Thymus (tissue), 11 donors: ENCODE results near the gene MEGF11. TPM values are rescaled to one million over a fixed set of nuclear protein-coding genes. Genes with fewer than 3 reads are reported as not detected.
"Not testable (repeated sequence)": the region's sequence is repeated elsewhere in the genome, so short reads cannot be mapped to it uniquely, and the experiment has no call there.

Source experiments
- DNase-seq, 9 donors: peaks; one replicate each; pipeline ENCODE4 v3.0.0-alpha.2; 2013; ENCODE audit warnings: low spot score in 9 of 9, low read depth in 6 of 9, missing footprints in 1 of 9
- H3K27ac ChIP-seq, 2 donors: one replicate each; pipeline ENCODE4 v1.5.1; 2013; ENCODE audit warnings: control low read depth in 1 of 2, low read depth in 1 of 2, low read length in 1 of 2, mild to moderate bottlenecking in 1 of 2, moderate library complexity in 1 of 2
- H3K27me3 ChIP-seq, 2 donors: one replicate each; pipeline ENCODE4 v1.5.1; 2013; ENCODE audit warnings: low read length in 1 of 2; ENCODE audit not compliant: control insufficient read depth in 2 of 2, insufficient read depth in 1 of 2
- H3K36me3 ChIP-seq, 2 donors: one replicate each; pipeline ENCODE4 v1.5.1; 2013; ENCODE audit warnings: low read length in 1 of 2, mild to moderate bottlenecking in 1 of 2, moderate library complexity in 1 of 2; ENCODE audit not compliant: control insufficient read depth in 2 of 2, insufficient read depth in 2 of 2
- H3K4me1 ChIP-seq, 2 donors: one replicate each; pipeline ENCODE4 v1.5.1; 2013; ENCODE audit warnings: low read length in 2 of 2; ENCODE audit not compliant: control insufficient read depth in 2 of 2, insufficient read depth in 2 of 2
- H3K4me3 ChIP-seq, 2 donors: one replicate each; pipeline ENCODE4 v1.5.1; 2013; ENCODE audit warnings: low read length in 2 of 2, control low read depth in 1 of 2, mild to moderate bottlenecking in 1 of 2
- H3K9me3 ChIP-seq, 2 donors: one replicate each; pipeline ENCODE4 v1.5.1; 2013; ENCODE audit warnings: low read length in 1 of 2, mild to moderate bottlenecking in 1 of 2; ENCODE audit not compliant: control insufficient read depth in 2 of 2, insufficient read depth in 1 of 2
- WGBS: extraction: QIAGEN DNeasy Blood & Tissue Kit; methylation state at CpG from one replicate; pipeline ENCODE4 v1.1.7; 2013; 5-methylcytosine and 5-hydroxymethylcytosine counted together
- polyA plus RNA-seq: library from polyadenylated mRNA; stranded (reverse); fragments of 200-250 nt; gene quantifications from one replicate; pipeline ENCODE4 v1.2.3, GENCODE V29; 2013
- total RNA-seq: library from RNA; stranded (reverse); fragments of 120-200 nt; gene quantifications from one replicate; pipeline ENCODE4 v1.2.4, GENCODE V29; 2013
- donor health status: healthy.

Gene MEGF11
- total and polyA plus RNA-seq, 2 donors = 0.28 to 0.66 TPM

- H3K36me3 ChIP-seq = peaks cover 10 to 50% of the 10 kb centered on the region in 2 donors
- DNase-seq = no peak
- H3K4me1 ChIP-seq = peaks cover 4 to 11% of the 10 kb centered on the region in 2 donors
- H3K27ac ChIP-seq = no peak overlapping the region
- H3K27me3 ChIP-seq = no peaks in the 10 kb centered on the region
- 98% methylated on average over 6 of the region's 6 CpGs for WGBS
- H3K4me3 ChIP-seq = no peak overlapping the region
- no peaks in the 10 kb centered on the region for H3K9me3 ChIP-seq
Measured at GRCh38 chr15:65883571-65883970, 370.0 kb downstream of the MEGF11 start.

- WGBS = 30% methylated on average over 3 of the region's 3 CpGs
- Histone ChIP-seq H3K4me1 (peaks cover 4 to 9% of the 10 kb centered on the region in 2 donors), H3K4me3 (no peak overlapping the region), H3K9me3 (no peaks in the 10 kb centered on the region), H3K27me3 (no peaks in the 10 kb centered on the region), H3K27ac (peak overlapping the region; percentile 57 to 62), H3K36me3 (peaks cover 18 to 54% of the 10 kb centered on the region in 2 donors)
- peak in 7 of 9 donors; percentile 34 to 75 (median 41) for DNase-seq
Measured at GRCh38 chr15:65881766-65882434, 371.6 kb downstream of the MEGF11 start.

- no peak for DNase-seq
- no peak overlapping the region for H3K27ac ChIP-seq
- H3K4me3 ChIP-seq = no peak overlapping the region
- no peaks in the 10 kb centered on the region for H3K9me3 ChIP-seq
- peaks cover 18 to 50% of the 10 kb centered on the region in 2 donors for H3K36me3 ChIP-seq
- WGBS = 97% methylated on average over 3 of the region's 3 CpGs
- no peaks in the 10 kb centered on the region for H3K27me3 ChIP-seq
- peaks cover 4 to 9% of the 10 kb centered on the region in 2 donors for H3K4me1 ChIP-seq
Measured at GRCh38 chr15:65877749-65878148, 375.8 kb downstream of the MEGF11 start.

- 98% methylated on average over 1 of the region's 1 CpG for WGBS
- Histone ChIP-seq H3K9me3 (no peaks in the 10 kb centered on the region), H3K27me3 (no peaks in the 10 kb centered on the region), H3K27ac (no peak overlapping the region), H3K4me3 (no peak overlapping the region), H3K4me1 (no peaks in the 10 kb centered on the region), H3K36me3 (peaks cover 18 to 41% of the 10 kb centered on the region in 2 donors)
- DNase-seq = no peak
Measured at GRCh38 chr15:65875458-65875857, 378.1 kb downstream of the MEGF11 start.

GRCh38 chr15:65873256-65873655, 380.3 kb downstream of the MEGF11 start:
- H3K27ac ChIP-seq = no peak overlapping the region
- peaks cover 14 to 23% of the 10 kb centered on the region in 2 donors for H3K36me3 ChIP-seq
- peaks cover 0 to 6% of the 10 kb centered on the region in 2 donors for H3K9me3 ChIP-seq
- no peak overlapping the region for H3K4me3 ChIP-seq
- DNase-seq = no peak
- H3K4me1 ChIP-seq = no peaks in the 10 kb centered on the region
- H3K27me3 ChIP-seq = no peaks in the 10 kb centered on the region

- 93% methylated on average over 5 of the region's 5 CpGs for WGBS
- not testable (repeated sequence) for DNase-seq, H3K9me3 ChIP-seq, H3K4me1 ChIP-seq, H3K27ac ChIP-seq, H3K4me3 ChIP-seq, H3K27me3 ChIP-seq
- H3K36me3 ChIP-seq = peaks cover 7 to 17% of the 10 kb centered on the region in 2 donors
Measured at GRCh38 chr15:65872596-65872995, 381.0 kb downstream of the MEGF11 start.

- H3K36me3 ChIP-seq, H3K4me3 ChIP-seq, H3K4me1 ChIP-seq, DNase-seq, H3K27me3 ChIP-seq, H3K27ac ChIP-seq, H3K9me3 ChIP-seq: not testable (repeated sequence)
- WGBS = 97% methylated on average over 9 of the region's 9 CpGs
Measured at GRCh38 chr15:65871886-65872285, 381.7 kb downstream of the MEGF11 start.

GRCh38 chr15:65870889-65871533, 382.5 kb downstream of the MEGF11 start:
- peak overlapping the region; percentile 85 to 97 for H3K4me3 ChIP-seq
- peak overlapping the region in 1 of 2 donors; percentile 96 for H3K27ac ChIP-seq
- H3K27me3 ChIP-seq = no peaks in the 10 kb centered on the region
- peak in 1 of 9 donors; percentile 26 for DNase-seq
- WGBS = 76% methylated on average over 2 of the region's 2 CpGs
- H3K9me3 ChIP-seq = peaks cover 0 to 6% of the 10 kb centered on the region in 2 donors
- H3K36me3 ChIP-seq = peaks cover 5 to 8% of the 10 kb centered on the region in 2 donors
- H3K4me1 ChIP-seq = no peaks in the 10 kb centered on the region
